Heart left ventricle (tissue), 16 donors: ENCODE measurements around the gene ANK3. TPM values are rescaled to one million over a fixed set of nuclear protein-coding genes. Genes with fewer than 3 reads are reported as not detected.

ENCODE experiments used
- ATAC-seq, 4 donors: fragments of 200-7000 bp; cut with Tn5 transposase; one replicate each; pipeline ENCODE4 v1.9.1; 2020 to 2022; ENCODE audit warnings: moderate library complexity in 4 of 4, mild to moderate bottlenecking in 3 of 4, moderate number of reproducible peaks in 1 of 4
- DNase-seq, 5 donors: peaks; one replicate each; pipeline ENCODE4 v3.0.0-alpha.2; 2020
- H3K27ac ChIP-seq, 12 donors: fragments of 200-600 bp; sonication (generic) in 4 of 12; one replicate each; pipeline versions ENCODE4 v1.5.0 to v1.8.0; 2016 to 2022; ENCODE audit warnings: mild to moderate bottlenecking in 2 of 12
- H3K27me3 ChIP-seq, 9 donors: fragments of 200-600 bp; sonication (generic) in 2 of 9; one replicate each; pipeline versions ENCODE4 v1.5.1 to v1.8.0; 2016 to 2022; ENCODE audit warnings: mild to moderate bottlenecking in 3 of 9
- H3K36me3 ChIP-seq, 9 donors: fragments of 200-600 bp; sonication (generic) in 2 of 9; one replicate each; pipeline versions ENCODE4 v1.5.0 to v1.8.0; 2018 to 2022; ENCODE audit warnings: mild to moderate bottlenecking in 2 of 9
- H3K4me1 ChIP-seq, 12 donors: fragments of 200-600 bp; sonication (generic) in 4 of 12; one replicate each; pipeline versions ENCODE4 v1.5.0 to v1.8.0; 2016 to 2022; ENCODE audit warnings: mild to moderate bottlenecking in 3 of 12
- H3K4me3 ChIP-seq, 12 donors: fragments of 200-600 bp; sonication (generic) in 4 of 12; one replicate each; pipeline versions ENCODE4 v1.5.0 to v1.8.0; 2017 to 2022; ENCODE audit warnings: mild to moderate bottlenecking in 9 of 12, moderate library complexity in 4 of 12
- H3K9me3 ChIP-seq, 12 donors: fragments of 200-600 bp; sonication (generic) in 4 of 12; one replicate each; pipeline versions ENCODE4 v1.5.0 to v1.8.0; 2016 to 2022; ENCODE audit warnings: mild to moderate bottlenecking in 1 of 12
- POLR2A ChIP-seq, 2 donors: fragments of 450-650 bp; IDR thresholded peaks; one replicate each; pipeline ENCODE4 v1.6.1; 2017; ENCODE audit warnings: antibody characterized with exemption in 2 of 2, mild to moderate bottlenecking in 2 of 2, moderate library complexity in 2 of 2
- WGBS, 4 donors: extraction: QIAGEN DNeasy Blood & Tissue Kit in 2 of 4; methylation state at CpG; one replicate each; pipeline versions ENCODE4 v1.1.5 to v1.1.7; 2013 to 2018; 5-methylcytosine and 5-hydroxymethylcytosine counted together
- intact Hi-C, 10 donors: fragments of 100-400 bp; cut with DNase I; formaldehyde crosslinking; loops; one replicate each; pipeline versions ENCODE4 v1.11.1 to v1.14.2; 2022
- polyA plus RNA-seq, 2 donors: library from polyadenylated mRNA; stranded (reverse); fragments of 200-250 nt; gene quantifications; one replicate each; pipeline ENCODE4 v1.2.3, GENCODE V29; 2013
- total RNA-seq, 9 donors: library from RNA; depleted of rRNA in 2 of 9; stranded (reverse); fragments of >200 nt in 2 of 9; fragmentation: NEBNext Ultra II Directional in 3 of 9; extraction: Animal tissue kit (Norgen Biotek cat#: 25700) in 3 of 9; gene quantifications; one replicate each; pipeline versions ENCODE4 v1.1.0 to v1.2.4, GENCODE V29; 2016 to 2023
- TF ChIP-seq, protein P1 (sequence below), 12 donors: fragments of 200-600 bp; sonication (generic) in 4 of 12; IDR thresholded peaks; one replicate each; pipeline versions ENCODE4 v1.5.0 to v1.8.0; 2018 to 2022; ENCODE audit warnings: antibody characterized with exemption in 12 of 12, mild to moderate bottlenecking in 5 of 12
- donor health status: ischemic (EF 13 %, LVEDD 7.1; RV severe dilation, severe dysfunction).
- donor health status: healthy with polysubstance abuse.
- donor health status: DM: no; HTN: yes; CAD: no.
- donor health status: DM: no; HTN: no; CAD: no.
- donor health status: ischemic (EF 25% LVEDD 6.9; RV normal size, moderate dysfunction).
- donor health status: ischemic (EF 25% LVEDD 5.7; RV mildly dilated, moderate dysfunction).
- donor health status: healthy.
- donor health status: DM: yes; HTN: yes; CAD: no.
- donor health status: ischemic (EF 35%, LVEDD 5.7; RV mildly dilated, moderate dysfunction).
- donor health status: nonischemic (EF 11% LVEDD 7.7; RV severe dilation, severe dysfunction).
- donor health status: DM: yes; HTN: yes; CAD: no.
- donor health status: PGD.
- donor health status: ischemic (EF 29% LVEDD 5.4; RV normal size, mild dysfunction).
- donor health status: nonischemic (EF 23%, LVEDD 6.1; RV moderate dilation, normal function).

The ANK3 gene
- total and polyA plus RNA-seq, 11 donors = 33.8 to 576 (median 239) TPM

DNA sequence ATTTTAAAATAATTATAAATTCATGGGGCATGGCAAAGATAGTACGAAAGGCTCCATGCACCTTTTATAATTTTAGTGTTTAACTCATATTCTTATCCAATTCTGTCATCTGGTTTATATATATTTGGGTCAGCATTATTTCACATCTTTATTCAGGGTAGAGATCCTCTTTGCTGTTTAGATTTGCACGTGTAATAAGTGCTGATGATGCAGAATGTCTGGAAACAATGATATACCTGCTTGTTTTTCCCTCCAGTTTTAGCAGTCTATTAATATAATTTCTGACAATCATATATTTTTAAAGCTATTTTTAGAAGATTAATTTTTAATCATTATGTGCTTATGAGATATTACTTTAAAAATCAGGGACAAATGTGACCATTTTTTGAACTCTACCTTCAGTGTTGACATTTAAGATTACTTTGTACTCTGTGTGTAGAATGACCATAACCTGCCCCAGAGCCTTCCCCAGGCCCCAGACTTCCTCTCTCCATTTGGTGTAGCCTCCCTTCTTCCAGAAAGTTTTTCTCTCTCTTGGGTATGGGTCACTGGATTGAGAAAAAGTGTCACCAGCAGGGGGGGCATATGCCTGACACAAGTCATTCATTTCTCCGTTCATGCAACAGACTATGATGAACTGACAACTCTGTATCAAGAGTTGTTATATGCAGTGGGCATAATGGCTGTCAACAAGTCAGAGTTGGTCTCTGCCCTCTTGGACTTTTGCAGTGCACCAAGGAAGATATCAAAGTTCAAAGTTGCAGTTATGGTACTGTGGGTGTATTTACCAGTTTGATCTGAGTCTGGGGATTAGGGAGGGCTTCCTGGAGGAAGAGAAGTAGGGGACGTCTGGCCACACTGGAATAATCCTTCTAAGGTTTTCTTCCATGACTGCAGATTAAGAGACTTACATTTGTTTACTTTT is 290.7 kb downstream of the ANK3 start:
- WGBS, 4 donors = 55 to 63% (median 60%) methylated on average over 4 of the region's 4 CpGs
- no peaks in the 10 kb centered on the region for H3K27me3 ChIP-seq
- ATAC-seq (peak in 2 of 4 donors; percentile 15 to 22), DNase-seq (no peak)
- peaks cover 0 to 35% (median 0%) of the 10 kb centered on the region in 9 donors for H3K36me3 ChIP-seq
- intact Hi-C loops = loop anchor here in 5 of 10 donors (2.0 to 10.0 kb wide), 6 partner anchors 108 to 556 kb away; no protein-coding TSS in a partner anchor
- no peak overlapping the region for H3K4me3 ChIP-seq
- peaks cover 0 to 9% (median 0%) of the 10 kb centered on the region in 12 donors for H3K4me1 ChIP-seq
- H3K27ac ChIP-seq = no peak overlapping the region
- no peaks in the 10 kb centered on the region for H3K9me3 ChIP-seq
- TF ChIP-seq, protein P1, sequence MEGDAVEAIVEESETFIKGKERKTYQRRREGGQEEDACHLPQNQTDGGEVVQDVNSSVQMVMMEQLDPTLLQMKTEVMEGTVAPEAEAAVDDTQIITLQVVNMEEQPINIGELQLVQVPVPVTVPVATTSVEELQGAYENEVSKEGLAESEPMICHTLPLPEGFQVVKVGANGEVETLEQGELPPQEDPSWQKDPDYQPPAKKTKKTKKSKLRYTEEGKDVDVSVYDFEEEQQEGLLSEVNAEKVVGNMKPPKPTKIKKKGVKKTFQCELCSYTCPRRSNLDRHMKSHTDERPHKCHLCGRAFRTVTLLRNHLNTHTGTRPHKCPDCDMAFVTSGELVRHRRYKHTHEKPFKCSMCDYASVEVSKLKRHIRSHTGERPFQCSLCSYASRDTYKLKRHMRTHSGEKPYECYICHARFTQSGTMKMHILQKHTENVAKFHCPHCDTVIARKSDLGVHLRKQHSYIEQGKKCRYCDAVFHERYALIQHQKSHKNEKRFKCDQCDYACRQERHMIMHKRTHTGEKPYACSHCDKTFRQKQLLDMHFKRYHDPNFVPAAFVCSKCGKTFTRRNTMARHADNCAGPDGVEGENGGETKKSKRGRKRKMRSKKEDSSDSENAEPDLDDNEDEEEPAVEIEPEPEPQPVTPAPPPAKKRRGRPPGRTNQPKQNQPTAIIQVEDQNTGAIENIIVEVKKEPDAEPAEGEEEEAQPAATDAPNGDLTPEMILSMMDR (IDR thresholded peaks at IDR 0.05) = peak in 5 of 12 donors; percentile 9 to 33 (median 26)
- no peak for TF ChIP-seq POLR2A (IDR thresholded peaks at IDR 0.05)

DNA sequence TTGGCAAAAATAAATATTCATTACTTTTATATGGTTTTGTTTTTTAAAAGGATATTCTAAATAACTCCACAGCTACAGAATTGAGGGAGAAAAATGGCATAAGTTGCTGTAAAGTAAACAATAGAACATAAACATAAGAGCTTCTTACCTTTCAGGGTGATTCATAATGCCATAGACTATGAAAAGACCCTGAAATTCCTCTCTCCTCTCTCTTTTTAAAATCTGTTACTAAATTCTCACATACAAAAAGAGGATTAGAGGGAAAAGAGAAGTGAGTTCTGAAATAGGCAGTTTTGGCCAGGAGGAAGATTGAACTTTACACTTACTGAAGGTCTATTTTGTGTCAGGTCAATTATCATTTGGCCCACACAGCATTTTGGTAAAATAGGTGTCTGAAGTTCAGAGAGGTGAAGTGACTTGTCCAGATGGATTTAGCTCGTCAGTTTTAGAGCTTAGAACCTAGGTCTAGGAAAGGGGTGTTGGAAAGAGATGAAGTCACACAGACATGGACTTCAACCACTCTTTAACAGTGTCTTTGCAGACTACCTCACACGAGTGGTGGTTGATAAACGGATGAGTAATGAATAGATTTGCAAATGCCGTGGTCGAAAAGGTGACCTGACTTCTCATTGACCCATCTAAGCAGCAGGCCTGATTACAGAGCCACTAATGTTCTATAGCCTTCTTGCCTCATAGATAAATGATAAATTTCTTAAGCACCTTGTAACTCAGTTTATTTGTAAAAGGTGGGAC is 292.7 kb downstream of the ANK3 start:
- no peaks in the 10 kb centered on the region for H3K27me3 ChIP-seq
- H3K27ac ChIP-seq = no peak overlapping the region
- TF ChIP-seq, protein P1 (IDR thresholded peaks at IDR 0.05) = no peak
- TF ChIP-seq POLR2A (IDR thresholded peaks at IDR 0.05) = no peak
- no peaks in the 10 kb centered on the region for H3K9me3 ChIP-seq
- H3K4me3 ChIP-seq = no peak overlapping the region
- WGBS, 4 donors = 49 to 62% (median 51%) methylated on average over 5 of the region's 5 CpGs
- DNase-seq (no peak), ATAC-seq (no peak)
- intact Hi-C loops = loop anchor here in 4 of 10 donors (5.0 to 10.0 kb wide), 5 partner anchors 110 to 558 kb away; no protein-coding TSS in a partner anchor
- H3K36me3 ChIP-seq = peaks cover 0 to 31% (median 0%) of the 10 kb centered on the region in 9 donors
- H3K4me1 ChIP-seq = peaks cover 0 to 9% (median 0%) of the 10 kb centered on the region in 12 donors

DNA sequence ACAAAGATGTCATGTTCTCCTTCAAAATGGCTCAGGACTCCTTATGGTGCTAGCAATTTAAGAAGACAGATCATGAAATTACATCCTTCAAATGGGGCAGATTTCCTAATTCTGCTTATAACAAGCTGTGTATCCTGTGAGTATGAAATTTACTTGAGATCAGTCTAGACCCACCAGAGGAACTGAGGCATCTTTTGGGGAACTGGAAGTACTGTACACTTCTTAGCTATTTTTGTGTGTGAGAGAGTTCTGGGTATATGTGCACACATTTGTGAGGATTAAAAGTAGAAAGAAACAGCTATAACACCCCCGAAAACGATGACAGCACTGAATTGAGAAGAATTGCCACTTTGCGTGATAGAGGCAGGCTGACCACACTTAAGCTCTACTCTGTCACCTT is 296.4 kb downstream of the ANK3 start:
- 77 to 84% (median 82%) methylated on average over 3 of the region's 3 CpGs for WGBS, 4 donors
- no peak overlapping the region for H3K27ac ChIP-seq
- no peak for DNase-seq
- no peaks in the 10 kb centered on the region for H3K9me3 ChIP-seq
- no peak for ATAC-seq
- intact Hi-C loops = loop anchor here in 3 of 10 donors (5.0 to 10.0 kb wide), 3 partner anchors 551 to 561 kb away; no protein-coding TSS in a partner anchor
- H3K27me3 ChIP-seq = no peaks in the 10 kb centered on the region
- H3K4me1 ChIP-seq = peaks cover 0 to 4% (median 0%) of the 10 kb centered on the region in 12 donors
- TF ChIP-seq, protein P1 (IDR thresholded peaks at IDR 0.05) = no peak
- TF ChIP-seq POLR2A (IDR thresholded peaks at IDR 0.05) = no peak
- no peak overlapping the region for H3K4me3 ChIP-seq
- peaks cover 0 to 33% (median 0%) of the 10 kb centered on the region in 9 donors for H3K36me3 ChIP-seq
